ENCODE results near the gene PWWP2B.
"Not testable (repeated sequence)": the region's sequence is repeated elsewhere in the genome, so short reads cannot be mapped to it uniquely, and the experiment has no call there.

Gene PWWP2B

GRCh38 chr10:132382231-132382922, 14.6 kb upstream of the PWWP2B start:
- DNase-seq (ENCODE audit: low spot score): no peak

DNA sequence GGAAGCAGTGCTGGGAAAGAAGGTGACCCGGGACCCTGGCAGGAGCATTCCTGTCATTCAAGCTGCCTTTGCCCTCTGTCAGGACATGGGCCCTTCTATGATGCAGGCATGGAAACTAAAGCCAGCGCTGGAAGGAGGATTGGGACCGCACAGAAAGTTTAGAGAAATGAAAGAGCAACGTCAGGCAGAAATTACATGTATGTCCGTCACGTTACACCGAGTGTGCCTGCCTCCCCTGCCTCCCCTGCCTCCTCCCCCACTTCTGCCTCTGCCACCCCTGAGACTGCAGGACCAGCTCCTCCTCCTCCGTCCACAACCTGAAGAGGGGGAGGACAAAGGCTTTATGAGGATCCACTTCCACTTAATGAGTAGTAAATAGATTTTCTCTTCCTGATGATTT, 13.9 kb upstream of the PWWP2B start:
- no peak for DNase-seq (ENCODE audit: low spot score)

DNA sequence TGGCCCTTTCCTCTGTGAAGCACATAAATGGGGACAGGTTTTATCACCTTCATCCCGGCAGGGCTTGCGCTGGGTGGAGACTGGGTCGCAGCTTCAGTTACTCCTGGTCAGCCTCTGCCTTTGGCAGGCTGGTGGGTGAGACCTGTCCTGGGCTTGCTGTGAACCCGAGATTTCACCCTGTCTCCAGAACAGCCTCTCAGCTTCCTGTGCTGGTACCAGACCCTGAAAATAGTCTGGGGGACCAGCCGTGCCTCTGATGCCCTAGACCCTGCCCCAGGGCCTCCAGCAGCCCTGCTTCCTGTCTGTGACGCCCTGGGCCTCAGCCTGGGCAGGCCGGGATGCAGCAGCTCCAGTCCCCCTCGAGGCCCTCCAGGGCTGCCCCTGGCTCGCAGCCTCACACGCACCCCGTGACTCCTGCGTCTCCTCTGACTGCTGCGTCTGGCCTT, 13.2 kb upstream of the PWWP2B start:
- DNase-seq (ENCODE audit: low spot score): no peak

GRCh38 chr10:132384618-132385388, 12.2 kb upstream of the PWWP2B start:
- DNase-seq (ENCODE audit: low spot score): no peak

DNA sequence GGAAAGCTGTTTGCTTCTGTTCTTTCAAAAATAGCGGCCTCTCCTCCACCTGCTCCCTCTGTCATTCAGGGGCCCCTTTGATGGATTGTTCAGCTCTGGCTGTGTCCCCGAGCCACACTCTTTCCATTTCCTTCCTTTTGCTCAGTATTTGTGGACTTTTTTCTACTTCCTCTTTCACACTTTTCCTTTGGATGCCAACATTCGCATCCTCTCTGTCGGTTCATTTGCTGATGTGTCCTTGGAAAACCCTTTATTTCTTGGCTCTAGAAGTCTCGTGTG, 11.7 kb upstream of the PWWP2B start:
- DNase-seq (ENCODE audit: low spot score): no peak

GRCh38 chr10:132385721-132386418, 11.1 kb upstream of the PWWP2B start:
- DNase-seq (ENCODE audit: low spot score): no peak

GRCh38 chr10:132386419-132386831, 10.6 kb upstream of the PWWP2B start:
- DNase-seq (ENCODE audit: low spot score): no peak

- not testable (repeated sequence) for DNase-seq (ENCODE audit: low spot score)
Observed at GRCh38 chr10:132386896-132387295, 10.1 kb upstream of the PWWP2B start.

- DNase-seq (ENCODE audit: low spot score): peak; percentile 84
Observed at GRCh38 chr10:132387764-132388210, 9.2 kb upstream of the PWWP2B start.

DNA sequence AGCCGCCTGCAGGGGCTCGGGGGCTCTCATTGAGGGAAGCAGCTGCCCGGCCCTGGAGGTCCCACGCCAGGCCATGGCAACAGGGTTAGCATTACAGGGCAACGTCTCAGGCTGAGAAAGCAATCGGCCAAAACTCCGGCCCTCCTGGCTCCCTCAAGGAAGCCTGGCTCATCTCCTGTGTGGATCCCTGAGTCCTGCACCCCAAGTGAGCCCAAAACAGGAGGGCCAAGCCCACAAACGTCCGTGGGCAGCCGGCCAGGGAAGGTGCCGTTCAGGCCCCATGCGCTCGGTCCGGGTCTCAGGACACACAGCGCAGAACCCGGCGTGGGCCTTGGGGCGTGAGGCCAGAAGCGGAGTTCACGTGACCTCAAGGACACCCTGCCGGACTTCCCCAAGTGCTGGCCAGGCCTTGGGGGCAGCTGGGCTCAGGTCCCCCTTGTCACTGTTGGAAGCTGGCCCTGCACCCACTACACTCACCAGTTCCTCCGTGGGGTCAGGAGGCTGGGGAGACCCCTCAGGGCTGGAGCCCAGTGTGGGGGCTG, 8.0 kb upstream of the PWWP2B start:
- no peak for DNase-seq (ENCODE audit: low spot score)

GRCh38 chr10:132389433-132390169, 7.4 kb upstream of the PWWP2B start:
- peak; percentile 38 for DNase-seq (ENCODE audit: low spot score)

DNA sequence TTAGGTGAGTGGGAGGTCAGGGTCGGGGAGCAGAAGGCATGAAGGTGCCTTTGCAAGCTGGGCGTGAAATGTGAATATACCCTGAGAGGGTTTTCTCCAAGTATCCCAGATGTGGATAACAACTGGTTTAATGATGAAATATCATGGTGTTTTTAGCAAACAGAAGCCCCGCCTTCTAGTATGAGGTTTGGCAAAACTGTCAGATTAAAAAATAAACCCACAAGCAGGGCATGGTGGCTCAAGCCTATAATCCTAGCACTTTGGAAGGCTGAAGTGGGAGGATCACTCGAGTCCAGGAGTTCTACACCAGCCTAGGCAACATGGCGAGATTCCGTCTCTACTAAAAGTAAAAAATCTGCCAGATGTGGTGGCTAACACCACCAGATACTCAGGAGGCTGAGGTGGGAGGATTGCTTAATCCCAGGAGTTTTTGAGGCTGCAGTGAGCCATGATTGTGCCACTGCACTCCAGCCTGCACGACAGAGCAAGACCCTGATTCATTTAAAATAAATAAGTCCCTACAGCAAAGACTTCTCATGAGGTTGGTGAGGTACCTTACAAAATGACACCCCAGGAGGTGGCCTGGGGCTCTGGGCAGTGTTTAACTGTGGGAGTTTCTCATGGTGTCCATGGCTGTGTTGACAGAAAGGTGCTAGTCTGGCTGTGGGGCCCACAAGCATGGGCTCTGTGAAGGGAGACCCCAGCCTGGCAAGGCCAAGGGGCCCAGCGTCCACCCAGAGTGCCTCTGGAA, 6.7 kb upstream of the PWWP2B start:
- DNase-seq (ENCODE audit: low spot score): no peak

GRCh38 chr10:132390921-132391675, 5.9 kb upstream of the PWWP2B start:
- no peak for DNase-seq (ENCODE audit: low spot score)

GRCh38 chr10:132391676-132392020, 5.4 kb upstream of the PWWP2B start:
- DNase-seq (ENCODE audit: low spot score): no peak

DNA sequence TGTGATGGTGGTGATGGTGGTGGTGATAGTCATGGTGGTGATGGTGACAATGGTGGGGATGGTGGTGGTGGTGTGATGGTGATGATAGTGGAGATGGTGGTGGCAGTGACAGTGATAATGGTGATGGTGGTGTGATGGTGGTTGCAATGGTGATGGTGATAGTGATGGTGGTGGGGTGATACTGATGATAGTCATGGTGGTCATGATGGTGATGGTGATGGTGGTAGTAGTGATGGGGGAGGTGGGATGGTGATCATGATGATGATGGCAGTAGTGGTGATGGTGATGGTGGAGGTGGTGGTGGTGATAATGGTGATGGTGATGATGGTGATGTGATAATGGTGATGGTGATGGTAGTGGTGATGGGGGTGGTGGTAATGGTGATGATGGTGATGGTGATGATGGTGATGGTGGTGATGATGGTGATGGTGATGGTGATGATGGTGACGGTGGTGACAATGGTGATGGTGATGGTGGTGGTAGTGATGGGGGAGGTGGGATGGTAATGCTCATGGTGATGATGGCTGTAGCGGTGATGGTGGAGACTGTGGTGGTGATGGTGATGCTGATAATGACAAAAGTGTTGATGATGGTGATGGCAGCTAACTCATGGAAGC, 4.7 kb upstream of the PWWP2B start:
- no peak for DNase-seq (ENCODE audit: low spot score)

GRCh38 chr10:132392811-132393694, 3.9 kb upstream of the PWWP2B start:
- no peak for DNase-seq (ENCODE audit: low spot score)

DNA sequence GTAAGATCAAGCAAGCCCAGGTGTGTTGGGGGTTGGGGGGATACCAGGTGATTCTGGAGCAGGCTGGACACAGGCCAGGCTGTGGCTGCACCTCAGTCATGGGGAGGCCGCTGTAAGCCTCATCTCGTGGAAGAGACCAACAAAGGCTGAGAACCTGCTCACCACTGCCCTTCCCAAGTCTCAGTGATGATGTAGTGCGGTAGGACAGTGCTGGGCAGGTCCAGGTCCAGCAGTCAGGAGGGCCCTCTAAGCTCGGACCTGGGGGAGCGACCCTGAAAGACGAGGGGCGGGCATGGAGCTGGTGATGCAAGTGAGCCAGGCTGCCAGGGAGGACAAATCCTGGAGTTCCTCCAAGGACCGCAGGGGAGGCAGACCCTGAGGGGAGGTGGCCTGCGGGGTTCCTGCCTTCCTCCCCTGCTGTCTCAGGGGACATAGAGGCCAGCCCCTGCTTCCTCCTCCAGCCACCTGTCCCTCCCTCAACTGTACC, 3.3 kb upstream of the PWWP2B start:
- no peak for DNase-seq (ENCODE audit: low spot score)

DNA sequence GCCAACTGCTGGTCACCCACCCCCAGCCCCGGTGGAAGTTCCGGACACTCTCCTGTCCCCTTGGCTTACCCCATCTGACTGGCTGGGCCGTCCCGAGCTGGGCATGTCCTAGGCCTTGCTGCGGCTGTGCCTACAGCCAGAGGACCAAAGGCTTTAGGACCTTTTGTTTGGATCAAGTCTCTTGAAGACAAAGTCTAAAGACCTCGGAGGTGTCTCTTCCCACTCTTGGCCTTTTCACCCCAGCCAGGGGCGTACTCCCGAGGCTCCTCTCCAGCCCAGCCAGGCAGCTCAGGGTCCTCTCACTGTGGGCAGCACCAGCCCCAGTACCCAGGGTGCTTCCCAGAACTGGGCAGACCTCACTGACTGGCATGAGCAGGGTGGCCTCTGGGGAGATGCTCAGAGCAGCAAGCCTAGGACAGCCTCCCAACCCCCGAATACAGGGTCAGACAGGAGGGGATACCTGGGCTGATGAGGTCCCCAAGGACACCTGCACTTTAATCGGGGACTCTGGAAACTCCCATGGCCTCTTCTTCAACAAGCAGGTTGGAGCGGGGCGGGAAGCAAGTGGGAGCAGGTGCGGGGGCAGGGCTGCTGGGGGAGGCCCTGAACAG, 2.7 kb upstream of the PWWP2B start:
- no peak for DNase-seq (ENCODE audit: low spot score)

All from NAMALWA (cell line).